Middle frontal gyrus (tissue), 1 donor: ENCODE data around the gene INPP5J.
A peak's percentile ranks its signal among the peaks of the same experiment; 100 is the strongest.
"Not testable (repeated sequence)": the region's sequence is repeated elsewhere in the genome, so short reads cannot be mapped to it uniquely, and the experiment has no call there.

Experiments used
- DNase-seq: peaks from one replicate; pipeline ENCODE4 v3.0.0-alpha.2; 2015; ENCODE audit warnings: low spot score; ENCODE audit errors: extremely low spot score

Gene INPP5J, protein sequence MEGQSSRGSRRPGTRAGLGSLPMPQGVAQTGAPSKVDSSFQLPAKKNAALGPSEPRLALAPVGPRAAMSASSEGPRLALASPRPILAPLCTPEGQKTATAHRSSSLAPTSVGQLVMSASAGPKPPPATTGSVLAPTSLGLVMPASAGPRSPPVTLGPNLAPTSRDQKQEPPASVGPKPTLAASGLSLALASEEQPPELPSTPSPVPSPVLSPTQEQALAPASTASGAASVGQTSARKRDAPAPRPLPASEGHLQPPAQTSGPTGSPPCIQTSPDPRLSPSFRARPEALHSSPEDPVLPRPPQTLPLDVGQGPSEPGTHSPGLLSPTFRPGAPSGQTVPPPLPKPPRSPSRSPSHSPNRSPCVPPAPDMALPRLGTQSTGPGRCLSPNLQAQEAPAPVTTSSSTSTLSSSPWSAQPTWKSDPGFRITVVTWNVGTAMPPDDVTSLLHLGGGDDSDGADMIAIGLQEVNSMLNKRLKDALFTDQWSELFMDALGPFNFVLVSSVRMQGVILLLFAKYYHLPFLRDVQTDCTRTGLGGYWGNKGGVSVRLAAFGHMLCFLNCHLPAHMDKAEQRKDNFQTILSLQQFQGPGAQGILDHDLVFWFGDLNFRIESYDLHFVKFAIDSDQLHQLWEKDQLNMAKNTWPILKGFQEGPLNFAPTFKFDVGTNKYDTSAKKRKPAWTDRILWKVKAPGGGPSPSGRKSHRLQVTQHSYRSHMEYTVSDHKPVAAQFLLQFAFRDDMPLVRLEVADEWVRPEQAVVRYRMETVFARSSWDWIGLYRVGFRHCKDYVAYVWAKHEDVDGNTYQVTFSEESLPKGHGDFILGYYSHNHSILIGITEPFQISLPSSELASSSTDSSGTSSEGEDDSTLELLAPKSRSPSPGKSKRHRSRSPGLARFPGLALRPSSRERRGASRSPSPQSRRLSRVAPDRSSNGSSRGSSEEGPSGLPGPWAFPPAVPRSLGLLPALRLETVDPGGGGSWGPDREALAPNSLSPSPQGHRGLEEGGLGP

GRCh38 chr22:31122532-31123291 is at the start of gene INPP5J:
Gene INPP5J, plus strand, starts transcription at chr22:31122966. Its CDS starts 49 bp downstream, at chr22:31123015.
- peak; percentile 39 for DNase-seq

GRCh38 chr22:31073125-31073524 is 49.6 kb upstream of the INPP5J start:
- DNase-seq = not testable (repeated sequence)

- not testable (repeated sequence) for DNase-seq
These were observed 49.1 kb upstream of the INPP5J start for GRCh38 chr22:31073545-31074145.

GRCh38 chr22:31075961-31076360 is 46.8 kb upstream of the INPP5J start:
- no peak for DNase-seq

DNA sequence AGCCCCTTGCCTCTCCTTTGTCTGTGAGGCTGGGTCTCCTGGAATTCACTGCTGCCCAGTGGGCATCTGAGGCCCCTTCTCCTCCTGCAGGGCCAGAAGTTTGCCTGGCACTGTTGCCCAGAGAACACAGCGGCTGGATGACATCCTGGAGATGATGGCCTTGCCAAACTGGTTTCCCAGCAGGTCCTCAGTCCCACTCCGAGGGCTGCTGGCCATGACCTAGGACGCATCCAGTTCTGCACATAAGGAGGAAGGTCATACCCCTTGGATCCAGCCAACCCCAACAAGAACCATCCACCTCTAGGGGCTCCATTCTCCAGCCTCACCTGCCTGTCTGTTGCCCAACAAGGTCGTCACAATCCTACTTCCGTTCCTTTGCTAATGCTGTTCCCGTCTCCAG is 45.1 kb upstream of the INPP5J start:
- no peak for DNase-seq

DNA sequence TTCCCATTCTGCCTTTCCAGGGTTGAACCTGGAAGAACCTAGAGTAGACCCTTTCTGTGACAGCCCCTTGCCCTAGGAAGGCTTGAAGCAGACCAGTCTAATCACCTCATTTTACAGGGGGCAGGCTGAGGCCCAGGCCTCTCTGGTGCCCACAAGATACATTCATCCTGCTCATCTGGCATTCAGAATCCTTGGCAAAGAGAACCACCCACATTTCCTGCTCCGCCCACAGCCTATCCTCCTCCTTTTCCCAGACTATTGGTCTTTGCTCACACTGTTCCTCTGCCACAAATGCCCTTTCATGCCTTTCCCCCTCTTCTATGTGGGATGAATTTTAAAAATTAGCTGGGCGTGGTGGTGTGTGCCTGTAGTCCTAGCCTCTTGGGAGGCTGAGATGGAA is 44.4 kb upstream of the INPP5J start:
- DNase-seq = not testable (repeated sequence)

DNA sequence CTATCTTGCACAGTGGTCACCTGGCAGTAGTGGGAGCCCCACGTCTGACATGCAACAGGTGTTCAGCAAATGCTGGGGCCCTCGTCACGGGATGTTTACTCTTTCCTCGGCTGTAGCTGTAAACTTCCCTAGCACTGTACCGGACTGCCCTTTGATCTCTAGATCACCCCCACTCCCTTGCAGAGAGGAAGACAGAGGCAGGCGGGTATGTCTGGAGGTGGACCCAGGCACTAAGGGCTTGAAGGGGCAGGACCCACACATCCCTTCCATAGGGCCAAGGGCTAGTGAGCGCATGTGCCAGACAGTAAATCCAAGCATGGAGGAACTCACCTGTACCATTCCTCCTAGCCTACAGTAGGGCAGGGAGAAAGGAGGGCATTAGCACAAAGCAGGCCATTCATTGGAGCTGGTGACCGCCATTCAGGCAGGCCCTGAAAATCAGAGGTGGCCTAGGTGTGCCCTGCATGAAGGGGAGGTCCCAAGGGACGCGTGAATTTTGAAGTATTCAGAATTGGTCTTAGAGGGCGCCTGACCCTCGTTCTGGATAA is 43.6 kb upstream of the INPP5J start:
- no peak for DNase-seq

GRCh38 chr22:31080164-31080847 is 42.5 kb upstream of the INPP5J start:
- no peak for DNase-seq

GRCh38 chr22:31080848-31081649 is 41.7 kb upstream of the INPP5J start, which contains the start of gene SMTN:
Gene SMTN, plus strand, starts transcription at chr22:31081318. Its CDS starts 1,941 bp downstream, at chr22:31083259.
- peak; percentile 65 for DNase-seq

DNA sequence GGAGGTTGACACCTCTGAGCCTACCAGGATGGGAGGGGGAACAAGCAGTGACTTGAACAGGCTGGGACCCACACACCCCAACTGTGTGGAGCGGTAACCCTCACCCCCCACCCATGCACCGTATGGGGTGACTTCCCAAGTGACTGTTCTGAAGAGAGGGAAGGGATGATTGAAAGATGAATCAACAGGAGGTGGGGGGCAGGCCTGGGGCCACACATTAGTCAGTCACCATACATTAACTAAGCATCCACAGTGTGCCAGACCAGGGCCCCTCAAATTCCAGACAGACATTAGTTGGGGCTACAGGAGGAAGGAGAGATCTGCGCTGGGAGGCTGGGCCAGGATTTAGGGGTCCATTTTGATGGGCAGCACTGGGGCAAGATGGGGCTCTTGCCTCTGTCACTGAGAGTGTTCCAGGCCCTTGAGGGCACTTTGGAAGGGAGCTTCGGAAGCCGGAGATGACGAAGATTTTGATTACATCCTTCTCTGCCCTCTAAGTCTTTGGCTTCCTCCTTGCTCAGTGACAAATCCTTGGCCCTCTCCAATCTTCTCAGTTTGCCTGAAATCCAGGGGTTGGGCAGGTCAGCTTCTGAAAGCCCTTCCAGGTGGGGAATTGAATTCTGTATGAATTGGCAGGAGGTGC is 40.7 kb upstream of the INPP5J start:
- DNase-seq = no peak

GRCh38 chr22:31082606-31083376 is 40.0 kb upstream of the INPP5J start:
- DNase-seq = no peak

DNA sequence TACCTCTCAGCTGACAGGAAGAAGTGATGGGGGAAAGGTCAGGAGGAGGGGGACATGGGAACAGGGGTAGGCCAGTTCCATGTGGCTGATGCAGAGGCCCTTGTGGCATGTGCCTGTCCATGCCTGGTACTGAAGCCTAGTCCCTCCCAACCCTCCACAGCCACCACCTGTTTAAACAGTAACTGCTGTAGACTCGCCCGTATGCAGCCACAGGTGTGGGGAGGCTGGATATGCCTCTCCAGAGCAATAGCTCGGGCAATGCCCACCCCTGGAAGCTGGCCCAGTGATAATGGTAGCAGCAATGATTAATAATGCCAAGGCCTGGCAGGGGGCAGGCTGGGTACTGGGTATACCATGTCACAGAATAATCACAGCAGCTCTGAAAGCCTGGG is 39.4 kb upstream of the INPP5J start:
- DNase-seq = no peak

- no peak for DNase-seq
These were observed 38.6 kb upstream of the INPP5J start for GRCh38 chr22:31083923-31084810.

DNA sequence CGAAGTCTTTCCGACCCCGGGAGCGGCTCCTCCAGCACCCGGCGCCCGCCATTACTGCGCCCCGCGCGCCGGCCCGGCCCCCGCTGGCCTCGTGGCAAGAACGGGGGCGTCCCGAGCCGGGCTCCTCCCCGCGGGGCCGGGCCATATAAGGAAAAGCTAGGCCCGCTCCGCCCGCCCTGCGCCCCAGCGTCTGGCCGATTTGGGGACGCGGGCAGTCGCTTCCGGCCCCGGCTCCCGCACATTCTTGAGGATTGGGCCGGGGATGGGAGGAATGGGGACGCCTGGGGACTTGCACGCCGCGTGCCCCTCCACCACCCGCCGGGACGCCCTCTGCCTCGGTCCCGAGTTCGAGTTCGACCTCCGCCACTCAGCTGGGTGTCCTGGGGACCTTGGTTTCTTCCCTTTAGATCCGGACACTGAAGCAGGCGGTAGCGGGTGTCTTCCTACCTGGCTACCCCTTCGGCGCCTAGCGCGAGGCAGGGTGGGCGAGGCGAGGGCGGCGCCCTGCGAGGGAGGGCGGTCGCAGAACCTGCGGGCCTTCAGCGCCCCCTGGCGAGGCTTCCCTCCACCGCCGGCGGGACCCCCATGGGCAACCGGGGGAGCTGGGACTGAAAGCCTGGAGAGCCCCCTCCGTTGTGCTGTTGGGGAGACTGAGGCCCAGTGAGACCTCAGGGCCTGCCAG is 37.8 kb upstream of the INPP5J start:
- DNase-seq = peak; percentile 52

DNA sequence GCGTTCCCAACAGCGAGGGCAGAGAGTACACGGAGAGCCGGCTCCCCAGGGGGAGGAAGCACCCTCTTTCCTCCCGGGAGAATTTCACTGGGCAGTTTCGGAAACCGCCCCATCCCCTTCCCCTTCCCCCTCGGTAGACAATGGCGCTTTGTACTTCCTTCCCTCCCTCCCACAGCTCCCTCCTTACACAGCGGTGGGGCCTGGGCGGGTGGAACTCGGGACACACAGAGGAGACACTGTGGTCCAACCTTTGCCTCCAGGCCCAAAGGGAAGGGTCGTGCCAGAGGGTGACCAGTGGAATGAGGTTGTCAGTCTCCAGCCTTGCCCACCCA is 37.3 kb upstream of the INPP5J start:
- peak; percentile 57 for DNase-seq

- DNase-seq = no peak
These were observed 36.8 kb upstream of the INPP5J start for GRCh38 chr22:31085928-31086327.
